ENCODE results near the gene SPECC1.
A peak's percentile ranks its signal among the peaks of the same experiment; 100 is the strongest.
"Not testable (repeated sequence)": the region's sequence is repeated elsewhere in the genome, so short reads cannot be mapped to it uniquely, and the experiment has no call there.

SPECC1 gene

GRCh38 chr17:20094777-20095176 is 85.6 kb downstream of the SPECC1 start:
- no peak for DNase-seq (ENCODE audit: low spot score)

DNA sequence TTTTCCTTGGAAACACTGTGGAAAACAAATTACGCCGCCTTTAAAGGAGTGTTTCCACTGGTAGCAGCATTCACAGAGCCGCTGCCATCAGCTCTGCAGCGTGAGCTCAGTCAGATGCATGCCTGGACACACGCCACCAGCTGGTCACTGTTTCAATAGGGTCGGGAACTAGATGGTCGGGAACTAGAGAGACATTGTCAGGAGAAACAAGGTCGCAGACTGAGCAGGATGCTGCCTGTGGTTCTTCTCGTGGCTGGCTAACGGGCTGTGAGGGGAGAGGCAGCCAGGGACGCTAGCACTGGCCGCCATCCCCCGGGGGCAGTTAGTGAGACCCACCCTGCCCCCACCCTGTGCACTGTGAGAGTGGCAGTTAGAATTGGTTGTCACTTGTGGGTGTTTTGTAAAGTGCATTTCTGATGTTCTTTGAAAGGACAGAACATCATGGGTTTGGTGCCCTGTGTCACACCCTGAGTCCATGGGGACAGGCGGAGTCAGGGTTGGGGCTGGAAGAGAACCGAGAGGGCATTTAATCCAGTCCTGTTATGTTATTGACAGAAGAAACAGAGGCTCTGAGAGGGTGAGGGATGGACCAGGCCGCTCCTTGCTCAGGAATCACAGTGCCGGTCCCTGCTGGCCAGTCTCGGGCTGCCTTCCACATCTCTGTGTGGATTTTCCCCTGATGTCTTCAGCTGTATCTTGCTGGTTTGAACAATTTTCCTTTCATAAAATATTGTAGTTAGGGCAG is 86.3 kb downstream of the SPECC1 start:
- peak; percentile 17 for DNase-seq (ENCODE audit: low spot score)

GRCh38 chr17:20096430-20096829 is 87.3 kb downstream of the SPECC1 start:
- DNase-seq (ENCODE audit: low spot score) = no peak

DNA sequence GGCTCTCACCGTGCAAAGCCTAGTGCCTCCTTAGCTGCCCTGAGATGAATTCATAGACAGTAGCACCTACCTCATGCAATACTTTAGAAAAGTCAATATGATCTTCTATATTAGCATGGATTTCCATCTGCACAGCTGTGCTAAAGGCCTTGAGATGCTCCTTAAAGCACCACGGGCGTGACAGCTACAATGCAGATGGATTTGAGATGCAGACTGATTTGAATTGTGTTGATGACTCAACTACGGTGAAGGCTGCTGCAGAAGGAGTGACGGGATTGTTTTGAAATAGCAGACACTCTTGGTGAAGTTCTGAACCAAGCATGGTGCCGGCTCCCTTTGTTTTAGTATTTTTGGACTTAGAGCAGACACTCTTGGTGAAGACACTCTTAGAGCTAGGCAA is 88.2 kb downstream of the SPECC1 start:
- no peak for DNase-seq (ENCODE audit: low spot score)

GRCh38 chr17:20098314-20098713 is 89.2 kb downstream of the SPECC1 start:
- DNase-seq (ENCODE audit: low spot score) = no peak

DNA sequence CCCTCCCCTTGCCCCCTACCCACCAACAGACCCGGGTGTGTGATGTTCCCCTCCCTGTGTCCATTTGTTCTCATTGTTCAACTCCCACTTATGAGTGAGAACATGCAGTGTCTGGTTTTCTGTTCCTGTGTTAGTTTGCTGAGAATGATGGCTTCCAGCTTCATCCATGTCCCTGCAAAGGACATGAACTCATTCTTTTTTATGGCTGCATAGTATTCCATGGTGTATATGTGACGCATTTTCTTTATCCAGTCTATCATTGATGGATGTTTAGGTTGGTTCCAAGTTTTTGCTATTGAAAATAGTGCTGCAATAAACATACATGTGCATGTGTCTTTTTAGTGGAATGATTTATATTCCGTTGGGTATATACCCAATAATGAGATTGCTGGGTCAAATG is 91.6 kb downstream of the SPECC1 start:
- not testable (repeated sequence) for DNase-seq (ENCODE audit: low spot score)

GRCh38 chr17:20103454-20104446 is 94.6 kb downstream of the SPECC1 start:
- no peak for DNase-seq (ENCODE audit: low spot score)

GRCh38 chr17:20105539-20106280 is 96.6 kb downstream of the SPECC1 start:
- DNase-seq (ENCODE audit: low spot score) = no peak

DNA sequence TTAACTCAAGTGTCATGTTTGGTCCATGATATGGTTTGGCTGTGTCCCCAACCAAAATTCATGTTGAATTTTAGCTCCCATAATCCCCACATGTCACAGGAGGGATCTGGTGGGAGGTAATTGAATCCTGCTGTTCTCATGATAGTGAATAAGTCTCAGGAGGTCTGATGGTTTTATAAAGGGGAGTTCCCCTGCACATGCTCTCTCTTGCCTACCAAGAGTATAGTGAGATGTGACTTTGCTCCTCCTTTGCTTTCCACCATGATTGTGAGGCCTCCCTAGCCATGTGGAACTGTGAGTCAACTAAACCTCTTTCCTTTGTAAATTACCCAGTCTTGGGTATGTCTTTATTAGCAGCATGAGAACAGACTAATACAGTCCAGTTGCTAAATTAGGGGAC is 97.3 kb downstream of the SPECC1 start:
- not testable (repeated sequence) for DNase-seq (ENCODE audit: low spot score)

- DNase-seq (ENCODE audit: low spot score) = no peak
These were observed 99.9 kb downstream of the SPECC1 start for GRCh38 chr17:20109076-20109475.

DNA sequence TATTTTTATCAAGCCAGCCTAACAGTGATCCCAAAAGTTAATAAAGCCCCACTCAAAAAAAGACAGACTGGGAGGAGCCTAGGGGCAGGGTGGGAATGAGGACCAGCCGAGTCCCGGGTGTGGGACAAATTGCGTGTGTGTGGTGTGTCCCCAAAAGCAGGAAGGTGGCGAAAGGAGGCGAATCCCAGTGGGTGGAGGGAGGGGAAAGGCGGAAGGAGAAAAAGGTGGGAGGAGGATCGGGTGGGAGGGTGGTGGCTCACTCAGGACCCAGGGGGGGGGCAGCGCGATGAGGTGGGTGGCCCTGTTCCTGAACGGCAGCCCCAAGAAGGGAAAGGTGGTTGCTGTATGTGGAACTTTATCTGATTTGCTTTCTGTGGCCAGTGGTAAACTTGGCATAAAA is 102.4 kb downstream of the SPECC1 start:
- no peak for DNase-seq (ENCODE audit: low spot score)

DNA sequence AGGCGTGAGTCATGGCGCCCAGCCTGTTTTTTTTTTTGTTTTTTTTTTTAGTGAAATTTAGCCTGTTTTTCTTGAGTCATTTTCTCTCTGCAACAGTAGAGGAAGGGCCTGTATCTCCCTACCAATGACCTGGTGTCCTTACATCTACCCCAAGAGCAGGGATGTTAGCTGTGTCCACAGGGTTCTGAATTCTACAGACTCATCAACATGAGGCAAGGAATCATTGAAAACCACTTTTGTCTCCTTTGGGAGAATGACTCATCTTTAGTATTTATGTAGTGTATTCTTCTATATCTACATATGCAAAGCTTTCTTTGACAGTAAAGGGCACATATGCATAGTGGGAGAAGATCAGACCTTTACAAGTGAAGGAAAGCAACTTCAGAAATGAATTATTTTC is 105.3 kb downstream of the SPECC1 start:
- DNase-seq (ENCODE audit: low spot score) = no peak

GRCh38 chr17:20116683-20117309 is 107.6 kb downstream of the SPECC1 start:
- DNase-seq (ENCODE audit: low spot score) = peak; percentile 45

GRCh38 chr17:20118280-20118679 is 109.1 kb downstream of the SPECC1 start:
- no peak for DNase-seq (ENCODE audit: low spot score)

DNA sequence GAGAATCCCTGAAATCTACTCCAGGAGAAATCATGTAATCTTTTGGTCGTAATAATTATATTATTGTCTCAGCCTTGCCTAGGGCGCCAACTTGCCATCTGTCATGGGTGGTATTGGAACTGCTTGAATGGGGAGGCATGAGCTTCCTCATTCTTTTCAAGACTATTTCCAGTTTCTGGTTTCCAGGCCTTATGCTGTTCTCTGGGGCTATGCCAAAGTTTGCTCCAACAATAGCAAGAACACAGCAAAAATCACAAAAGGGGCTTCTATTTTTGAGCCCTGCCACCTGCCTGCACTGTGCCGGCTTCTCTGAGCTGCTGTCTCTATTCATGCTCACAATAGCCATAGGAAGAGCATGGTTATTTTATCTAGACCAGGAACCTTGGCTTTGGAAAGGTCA is 111.7 kb downstream of the SPECC1 start:
- DNase-seq (ENCODE audit: low spot score) = no peak

DNA sequence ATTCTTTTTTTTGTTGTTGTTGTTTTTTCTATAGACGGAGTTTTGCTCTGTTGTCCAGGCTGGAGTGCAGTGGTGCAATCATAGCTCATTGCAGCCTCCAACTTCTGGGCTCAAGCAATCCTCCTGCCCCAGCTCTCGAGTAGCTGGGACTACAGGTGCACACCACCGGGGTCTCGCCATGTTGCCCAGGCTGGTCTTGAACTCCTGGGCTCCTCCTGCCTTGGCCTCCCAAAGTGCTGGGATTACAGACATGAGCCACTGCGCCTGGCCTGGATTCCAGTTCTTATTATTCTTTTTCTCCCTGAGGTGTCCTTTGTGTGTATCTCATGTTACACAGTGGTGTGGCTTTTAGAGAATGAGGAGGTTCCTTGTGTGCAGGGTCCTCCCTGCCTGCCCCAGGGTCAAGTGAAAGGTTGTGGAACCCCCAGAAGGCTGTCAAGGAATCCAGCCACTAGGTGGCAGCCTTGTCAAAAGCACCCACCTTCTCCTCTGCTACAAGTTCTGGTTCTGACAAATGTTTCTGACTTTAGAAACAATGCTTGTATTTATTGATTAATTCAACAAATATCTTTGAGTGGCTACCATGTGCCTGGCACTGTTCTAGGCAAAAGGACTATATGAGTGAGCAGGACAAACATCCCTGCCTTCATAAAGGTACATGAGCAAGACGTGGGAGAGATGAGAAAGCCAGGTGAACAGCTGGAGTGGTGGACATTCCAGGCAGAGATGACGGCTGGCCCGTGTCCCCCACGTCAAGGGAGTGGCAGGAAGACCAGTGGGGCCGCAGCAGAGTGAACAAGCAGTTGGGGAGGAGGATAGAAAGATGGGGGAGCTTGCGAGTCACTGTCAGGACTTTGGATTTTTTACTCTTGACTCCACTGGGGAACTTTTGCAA is 112.4 kb downstream of the SPECC1 start:
- DNase-seq (ENCODE audit: low spot score) = peak; percentile 25

- no peak for DNase-seq (ENCODE audit: low spot score)
These were observed 113.2 kb downstream of the SPECC1 start for GRCh38 chr17:20122254-20122879.

GRCh38 chr17:20123209-20123608 is 114.0 kb downstream of the SPECC1 start:
- no peak for DNase-seq (ENCODE audit: low spot score)

DNA sequence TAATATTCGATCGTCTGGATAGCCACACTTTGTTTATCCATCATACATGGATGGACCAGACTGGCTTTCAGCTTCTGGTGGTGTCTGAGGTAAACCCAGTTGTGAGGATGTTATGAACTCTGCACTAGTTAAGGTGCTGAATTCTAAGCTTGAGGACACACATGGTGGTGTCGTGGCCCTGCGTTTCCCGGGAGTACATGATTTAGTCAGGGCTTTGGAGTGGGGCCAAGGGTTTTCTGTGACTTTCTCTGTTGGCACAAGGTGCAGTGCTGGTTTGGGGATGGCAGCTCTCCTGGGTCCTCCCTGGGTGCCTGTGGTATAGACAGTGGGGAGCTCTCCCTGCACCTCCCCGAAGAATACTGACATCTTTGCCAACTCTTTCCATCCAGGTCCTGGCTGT is 116.6 kb downstream of the SPECC1 start:
- peak; percentile 35 for DNase-seq (ENCODE audit: low spot score)

DNA sequence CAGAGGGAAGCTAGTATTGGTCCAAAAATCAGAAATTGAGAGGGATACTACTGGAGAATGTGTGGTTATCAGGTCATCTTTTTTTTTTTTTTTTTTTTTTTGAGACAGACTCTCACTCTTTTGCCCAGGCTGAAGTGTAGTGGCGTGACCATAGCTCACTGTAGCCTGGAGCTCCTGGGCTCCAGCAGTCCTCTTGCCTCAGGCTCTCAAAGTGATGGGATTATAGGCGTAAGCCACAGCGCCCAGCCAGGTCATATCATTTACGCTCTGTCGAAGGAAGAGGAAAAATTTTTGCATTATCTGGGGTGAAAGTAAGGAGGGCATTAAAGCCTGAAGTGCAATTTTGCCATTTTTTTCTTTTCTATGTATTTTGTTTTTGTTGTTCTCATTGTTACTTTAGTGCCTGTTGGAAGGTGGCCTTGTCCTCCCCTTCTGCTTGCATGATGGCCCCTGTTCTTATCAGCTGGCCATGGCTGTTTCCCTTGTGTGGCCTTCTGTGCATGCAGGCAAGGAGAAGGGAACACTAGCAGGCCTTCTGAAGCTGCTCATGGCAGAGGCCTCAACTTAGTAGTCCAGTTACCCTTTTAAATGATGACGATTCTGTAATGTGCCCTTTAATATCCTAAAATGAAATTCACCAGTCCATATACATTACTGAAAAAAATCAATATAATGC is 118.3 kb downstream of the SPECC1 start:
- no peak for DNase-seq (ENCODE audit: low spot score)

All from kidney capillary endothelial cell (primary cell).